Chondrocyte (in vitro differentiated cells): ENCODE measurements around the gene KLHL33. TPM values are rescaled to one million over a fixed set of nuclear protein-coding genes. Genes with fewer than 3 reads are reported as not detected.

Experiments used
- DNase-seq: peaks from one replicate; pipeline ENCODE4 v3.0.0; 2021; ENCODE audit warnings: mixed read lengths, low spot score
- H3K27ac Mint-ChIP-seq: one replicate; pipeline ENCODE4 v1.8.0; 2021; ENCODE audit warnings: mild to moderate bottlenecking, moderate library complexity, mixed read lengths; ENCODE audit not compliant: unreplicated experiment
- H3K27me3 Mint-ChIP-seq: 2 replicates; pipeline ENCODE4 v1.8.0; 2021; ENCODE audit warnings: low read depth, mixed read lengths
- H3K36me3 Mint-ChIP-seq: 2 replicates; pipeline ENCODE4 v1.8.0; 2021; ENCODE audit warnings: low read depth, mixed read lengths
- H3K4me1 Mint-ChIP-seq: 2 replicates; pipeline ENCODE4 v1.8.0; 2021; ENCODE audit warnings: low read depth, mild to moderate bottlenecking, mixed read lengths
- H3K4me3 Mint-ChIP-seq: one replicate; pipeline ENCODE4 v1.8.0; 2021; ENCODE audit warnings: mild to moderate bottlenecking, moderate library complexity, mixed read lengths; ENCODE audit not compliant: unreplicated experiment
- H3K9me3 Mint-ChIP-seq: 2 replicates; pipeline ENCODE4 v1.8.0; 2021; ENCODE audit warnings: low read depth, mixed read lengths
- CTCF ChIP-seq: fragments of 200-600 bp; sonication (generic); IDR thresholded peaks from 2 replicates; pipeline ENCODE4 v1.5.0; 2021; ENCODE audit warnings: antibody characterized with exemption, mild to moderate bottlenecking, moderate library complexity
- long read RNA-seq: library from polyadenylated mRNA; stranded (forward); transcript quantifications from one replicate; pipeline ENCODE4 v2.0.0, GENCODE V29; 2021
- total RNA-seq: library from RNA; stranded (reverse); gene quantifications from 3 replicates; pipeline ENCODE4 v1.2.1, GENCODE V29; 2021

Gene KLHL33
- not detected in 3 replicates for total RNA-seq
- long read RNA-seq = 0 reads

GRCh38 chr14:20435582-20436362, at the start of gene KLHL33:
KLHL33 (minus strand) TSS chr14:20436166; CDS start chr14:20435811, 355 bp downstream.
- H3K4me3 Mint-ChIP-seq = no peak within 1 kb of the TSS
- peaks cover 10% of the 10 kb centered on the region for H3K4me1 Mint-ChIP-seq
- peaks cover 2% of the 10 kb centered on the region for H3K27me3 Mint-ChIP-seq
- DNase-seq = no peak
- H3K36me3 Mint-ChIP-seq = no peaks in the 10 kb centered on the region
- no peak for TF ChIP-seq CTCF
- peak within 1 kb of the TSS; percentile 57 for H3K27ac Mint-ChIP-seq
- no peaks in the 10 kb centered on the region for H3K9me3 Mint-ChIP-seq

DNA sequence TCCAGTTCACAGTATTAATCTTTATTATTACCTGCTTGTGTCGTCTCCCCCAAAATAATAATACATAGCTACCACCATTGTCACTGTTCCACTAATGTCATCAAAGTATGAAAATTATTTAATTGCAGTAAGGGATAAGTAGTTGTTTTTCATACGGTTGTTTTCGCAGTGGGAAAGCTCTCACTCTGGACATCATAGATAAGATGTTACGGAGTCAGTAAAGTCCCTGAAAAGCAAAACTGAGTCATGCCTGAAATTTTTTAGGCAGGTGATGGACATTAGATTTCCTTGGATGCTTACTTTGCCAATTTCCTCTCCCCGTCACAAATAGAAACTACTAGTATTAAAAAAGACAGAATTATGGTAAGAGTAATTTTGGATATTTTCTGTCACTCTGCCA, 46.4 kb upstream of the KLHL33 start:
- H3K36me3 Mint-ChIP-seq = peaks cover 3% of the 10 kb centered on the region
- no peaks in the 10 kb centered on the region for H3K9me3 Mint-ChIP-seq
- TF ChIP-seq CTCF = no peak
- no peaks in the 10 kb centered on the region for H3K4me1 Mint-ChIP-seq
- no peak overlapping the region for H3K27ac Mint-ChIP-seq
- no peak overlapping the region for H3K4me3 Mint-ChIP-seq
- peaks cover 19% of the 10 kb centered on the region for H3K27me3 Mint-ChIP-seq
- no peak for DNase-seq

- H3K9me3 Mint-ChIP-seq = no peaks in the 10 kb centered on the region
- no peak overlapping the region for H3K27ac Mint-ChIP-seq
- TF ChIP-seq CTCF = no peak
- peaks cover 33% of the 10 kb centered on the region for H3K36me3 Mint-ChIP-seq
- H3K4me3 Mint-ChIP-seq = no peak overlapping the region
- H3K4me1 Mint-ChIP-seq = no peaks in the 10 kb centered on the region
- DNase-seq = no peak
- peaks cover 7% of the 10 kb centered on the region for H3K27me3 Mint-ChIP-seq
These were observed 42.9 kb upstream of the KLHL33 start for GRCh38 chr14:20478894-20479293.

DNA sequence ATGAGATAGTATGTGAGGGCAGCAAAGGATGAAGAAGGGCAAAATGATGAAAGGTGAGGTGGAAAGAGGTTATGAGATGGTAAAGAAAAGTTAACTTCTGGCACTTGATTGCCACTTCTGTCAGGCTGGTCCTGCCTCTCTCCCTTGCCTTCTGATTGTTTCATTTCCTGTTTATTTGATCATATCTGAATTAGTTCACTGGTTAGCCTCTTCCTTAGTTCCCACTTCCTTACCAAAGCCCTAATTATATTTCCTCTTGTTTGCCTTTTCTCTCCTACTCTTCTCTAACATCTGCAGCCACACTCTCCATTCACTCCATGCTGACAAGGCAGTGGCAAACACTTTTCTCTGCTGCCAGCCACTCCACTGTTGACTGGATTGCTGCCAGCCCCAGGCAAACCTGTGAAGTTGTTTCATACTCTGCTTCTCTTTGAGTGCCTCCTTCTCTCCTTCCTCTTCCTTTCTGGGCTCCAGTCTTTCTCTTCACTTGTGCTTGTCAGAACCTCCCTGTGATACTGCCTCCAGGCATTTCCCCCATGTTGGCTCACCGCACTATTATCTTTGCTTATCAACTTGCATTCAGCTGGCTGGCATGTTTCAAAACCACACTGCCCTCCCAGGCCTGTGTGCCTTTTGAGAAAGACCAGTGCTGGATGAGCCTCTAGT, 41.4 kb upstream of the KLHL33 start:
- H3K36me3 Mint-ChIP-seq = peaks cover 40% of the 10 kb centered on the region
- H3K27ac Mint-ChIP-seq = peak overlapping the region; percentile 55
- no peak for DNase-seq
- H3K4me1 Mint-ChIP-seq = no peaks in the 10 kb centered on the region
- TF ChIP-seq CTCF = no peak
- H3K9me3 Mint-ChIP-seq = no peaks in the 10 kb centered on the region
- no peak overlapping the region for H3K4me3 Mint-ChIP-seq
- no peaks in the 10 kb centered on the region for H3K27me3 Mint-ChIP-seq

DNA sequence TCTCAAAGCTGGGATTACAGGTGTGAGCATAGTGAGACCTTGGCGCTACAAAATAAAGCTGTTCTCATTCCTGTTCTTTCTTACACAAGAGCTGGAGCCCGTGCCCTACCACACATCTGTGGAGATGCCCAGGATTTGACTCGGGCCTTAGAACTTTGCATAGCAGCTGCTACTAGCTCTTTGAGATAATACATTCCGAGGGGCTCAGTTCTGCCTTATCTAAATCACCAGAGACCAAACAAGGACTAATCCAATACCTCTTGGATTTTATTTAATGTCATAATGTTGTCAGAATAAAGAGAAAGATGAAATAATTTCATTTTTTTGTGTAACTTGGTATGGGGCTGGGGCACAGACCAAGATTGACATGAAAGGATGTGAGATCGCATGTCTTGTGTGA, 40.8 kb upstream of the KLHL33 start:
- no peaks in the 10 kb centered on the region for H3K27me3 Mint-ChIP-seq
- peaks cover 41% of the 10 kb centered on the region for H3K36me3 Mint-ChIP-seq
- TF ChIP-seq CTCF = no peak
- no peaks in the 10 kb centered on the region for H3K9me3 Mint-ChIP-seq
- H3K4me1 Mint-ChIP-seq = peaks cover 1% of the 10 kb centered on the region
- DNase-seq = no peak
- no peak overlapping the region for H3K27ac Mint-ChIP-seq
- H3K4me3 Mint-ChIP-seq = no peak overlapping the region
